ENCODE results near the gene MROH8. TPM values are rescaled to one million over a fixed set of nuclear protein-coding genes. Genes with fewer than 3 reads are reported as not detected.
"Not testable (repeated sequence)": the region's sequence is repeated elsewhere in the genome, so short reads cannot be mapped to it uniquely, and the experiment has no call there.

MROH8 gene
- total RNA-seq, 1 donor from 2014 or later: under 0.01 TPM

DNA sequence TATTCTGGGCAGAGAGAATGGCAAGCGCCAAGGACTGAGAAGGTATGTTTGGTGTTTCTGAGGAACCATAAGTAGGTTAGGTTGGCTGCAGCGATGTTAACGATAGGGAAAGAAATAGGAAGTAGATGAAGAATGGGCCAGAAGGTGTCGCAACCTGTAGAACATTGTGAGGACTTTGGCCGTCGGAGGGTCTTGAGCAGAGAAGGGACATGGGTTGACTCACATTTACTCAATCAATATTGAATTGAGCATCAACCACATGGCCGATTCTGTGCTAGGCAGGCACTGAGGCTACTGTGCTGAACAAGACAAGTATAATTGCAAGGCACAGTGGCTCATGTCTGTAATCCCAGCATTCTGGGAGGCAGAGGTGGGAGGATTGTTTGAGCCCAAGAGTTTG is 27.1 kb downstream of the MROH8 start:
- no peak for FAIRE-seq

GRCh38 chr20:37151529-37151928 is 27.8 kb downstream of the MROH8 start:
- no peak for DNase-seq (ENCODE audit: low read depth)
- H3K27me3 ChIP-seq (ENCODE audit: control insufficient read depth, insufficient read depth, low read length): no peaks in the 10 kb centered on the region
- TF ChIP-seq, protein P1, sequence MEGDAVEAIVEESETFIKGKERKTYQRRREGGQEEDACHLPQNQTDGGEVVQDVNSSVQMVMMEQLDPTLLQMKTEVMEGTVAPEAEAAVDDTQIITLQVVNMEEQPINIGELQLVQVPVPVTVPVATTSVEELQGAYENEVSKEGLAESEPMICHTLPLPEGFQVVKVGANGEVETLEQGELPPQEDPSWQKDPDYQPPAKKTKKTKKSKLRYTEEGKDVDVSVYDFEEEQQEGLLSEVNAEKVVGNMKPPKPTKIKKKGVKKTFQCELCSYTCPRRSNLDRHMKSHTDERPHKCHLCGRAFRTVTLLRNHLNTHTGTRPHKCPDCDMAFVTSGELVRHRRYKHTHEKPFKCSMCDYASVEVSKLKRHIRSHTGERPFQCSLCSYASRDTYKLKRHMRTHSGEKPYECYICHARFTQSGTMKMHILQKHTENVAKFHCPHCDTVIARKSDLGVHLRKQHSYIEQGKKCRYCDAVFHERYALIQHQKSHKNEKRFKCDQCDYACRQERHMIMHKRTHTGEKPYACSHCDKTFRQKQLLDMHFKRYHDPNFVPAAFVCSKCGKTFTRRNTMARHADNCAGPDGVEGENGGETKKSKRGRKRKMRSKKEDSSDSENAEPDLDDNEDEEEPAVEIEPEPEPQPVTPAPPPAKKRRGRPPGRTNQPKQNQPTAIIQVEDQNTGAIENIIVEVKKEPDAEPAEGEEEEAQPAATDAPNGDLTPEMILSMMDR (IDR thresholded peaks at IDR 0.05; ENCODE audit: insufficient read depth, low read length, severe bottlenecking): no peak
- no peak for FAIRE-seq
- H3K4me3 ChIP-seq (ENCODE audit: low read depth, low read length): no peak overlapping the region
- no peaks in the 10 kb centered on the region for H3K36me3 ChIP-seq (ENCODE audit: control insufficient read depth, insufficient read depth, low read length)

More for the DNA sequence above, 27.1 kb downstream of the MROH8 start:
- Histone ChIP-seq H3K4me3 (ENCODE audit: low read depth, low read length) (no peak overlapping the region), H3K27me3 (ENCODE audit: control insufficient read depth, insufficient read depth, low read length) (no peaks in the 10 kb centered on the region), H3K36me3 (ENCODE audit: control insufficient read depth, insufficient read depth, low read length) (no peaks in the 10 kb centered on the region)
- DNase-seq (ENCODE audit: low read depth): no peak
- TF ChIP-seq, protein P1 (IDR thresholded peaks at IDR 0.05; ENCODE audit: insufficient read depth, low read length, severe bottlenecking): no peak

DNA sequence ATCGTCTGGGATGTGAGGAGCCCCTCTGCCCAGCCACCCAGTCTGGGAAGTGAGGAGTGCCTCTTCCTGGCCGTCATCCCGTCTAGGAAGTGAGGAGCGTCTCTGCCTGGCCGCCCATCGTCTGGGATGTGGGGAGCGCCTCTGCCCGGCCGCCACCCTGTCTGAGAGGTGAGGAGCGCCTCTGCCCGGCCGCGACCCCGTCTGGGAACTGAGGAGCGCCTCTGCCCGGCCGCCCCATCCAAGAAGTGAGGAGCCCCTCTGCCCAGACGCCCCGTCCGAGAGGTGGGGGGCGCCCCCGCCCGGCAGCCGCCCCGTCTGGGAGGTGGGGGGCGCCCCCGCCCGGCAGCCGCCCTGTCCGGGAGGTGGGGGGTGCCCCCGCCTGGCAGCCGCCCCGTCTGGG is 28.5 kb downstream of the MROH8 start:
- H3K27me3 ChIP-seq (ENCODE audit: control insufficient read depth, insufficient read depth, low read length); FAIRE-seq; DNase-seq (ENCODE audit: low read depth); H3K36me3 ChIP-seq (ENCODE audit: control insufficient read depth, insufficient read depth, low read length); H3K4me3 ChIP-seq (ENCODE audit: low read depth, low read length): not testable (repeated sequence)

- no peak for DNase-seq (ENCODE audit: low read depth)
Observed at GRCh38 chr20:37147250-37147649, 32.1 kb downstream of the MROH8 start.

GRCh38 chr20:37144856-37145404 is 34.4 kb downstream of the MROH8 start:
- FAIRE-seq: no peak
- H3K36me3 ChIP-seq (ENCODE audit: control insufficient read depth, insufficient read depth, low read length): no peaks in the 10 kb centered on the region

More at GRCh38 chr20:37147250-37147649, 32.1 kb downstream of the MROH8 start:
- Histone ChIP-seq H3K4me3 (ENCODE audit: low read depth, low read length) (no peak overlapping the region), H3K27me3 (ENCODE audit: control insufficient read depth, insufficient read depth, low read length) (no peaks in the 10 kb centered on the region), H3K36me3 (ENCODE audit: control insufficient read depth, insufficient read depth, low read length) (no peaks in the 10 kb centered on the region)
- no peak for FAIRE-seq
- TF ChIP-seq, protein P1 (IDR thresholded peaks at IDR 0.05; ENCODE audit: insufficient read depth, low read length, severe bottlenecking): no peak

DNA sequence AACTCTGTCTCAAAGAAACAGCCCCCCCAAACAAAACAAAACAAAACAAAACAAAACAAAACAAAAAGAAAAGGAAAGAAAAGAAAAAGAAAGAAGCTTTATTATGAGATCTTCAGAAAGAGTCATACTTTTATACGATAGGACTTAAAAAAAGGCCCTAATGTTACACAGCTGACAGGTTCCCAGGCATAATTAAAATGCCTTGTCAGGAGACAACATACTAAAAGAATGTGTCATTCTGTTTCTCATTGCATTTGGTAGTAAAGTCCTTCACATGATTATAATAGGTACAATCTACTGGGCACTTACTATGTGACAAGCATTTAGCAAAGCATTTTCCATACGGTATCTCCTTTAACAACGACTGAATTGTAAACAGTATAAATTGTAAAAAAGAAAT is 36.6 kb downstream of the MROH8 start:
- H3K36me3 ChIP-seq (ENCODE audit: control insufficient read depth, insufficient read depth, low read length): no peaks in the 10 kb centered on the region
- FAIRE-seq: no peak
- DNase-seq (ENCODE audit: low read depth): peak; percentile 15
- TF ChIP-seq, protein P1 (IDR thresholded peaks at IDR 0.05; ENCODE audit: insufficient read depth, low read length, severe bottlenecking): no peak
- H3K27me3 ChIP-seq (ENCODE audit: control insufficient read depth, insufficient read depth, low read length): no peaks in the 10 kb centered on the region
- no peak overlapping the region for H3K4me3 ChIP-seq (ENCODE audit: low read depth, low read length)

More at GRCh38 chr20:37144856-37145404, 34.4 kb downstream of the MROH8 start:
- Histone ChIP-seq H3K4me3 (ENCODE audit: low read depth, low read length) (no peak overlapping the region), H3K27me3 (ENCODE audit: control insufficient read depth, insufficient read depth, low read length) (no peaks in the 10 kb centered on the region)
- no peak for DNase-seq (ENCODE audit: low read depth)
- TF ChIP-seq, protein P1 (IDR thresholded peaks at IDR 0.05; ENCODE audit: insufficient read depth, low read length, severe bottlenecking): no peak
